ENCODE results near the gene TSPAN9.

- no peak for TF ChIP-seq GATA2 (IDR thresholded peaks at IDR 0.05; ENCODE audit: low read depth, low read length)
- TF ChIP-seq GATA3 (IDR thresholded peaks at IDR 0.05; ENCODE audit: low read depth, low read length) = no peak
Observed at GRCh38 chr12:3259973-3260372, 182.8 kb downstream of the TSPAN9 start.

All from SH-SY5Y (cell line).